IMR-90 (cell line): Measurements from ENCODE around the gene PEX5L. TPM values are rescaled to one million over a fixed set of nuclear protein-coding genes. Genes with fewer than 3 reads are reported as not detected.
"Not testable (repeated sequence)": the region's sequence is repeated elsewhere in the genome, so short reads cannot be mapped to it uniquely, and the experiment has no call there.

Experiments used
- ATAC-seq: fragments of 200-7000 bp; cut with Tn5 transposase; 2 replicates; pipeline ENCODE4 v1.9.1; 2020; ENCODE audit warnings: low read depth, mild to moderate bottlenecking, moderate library complexity
- BruUV-seq: library from RNA; stranded (reverse); fragments of 400-500 nt; replicated peaks from 2 replicates; lab custom pipeline; 2021; lab: Mats Ljungman, UMichigan
- CTCF ChIA-PET: fragments of 300-600 bp; formaldehyde crosslinking; extraction: SDS; loops from one replicate; lab custom pipeline; 2021; ENCODE audit warnings: antibody characterized with exemption; lab: Yijun Ruan, JAX
- POLR2A ChIA-PET: fragments of 300-600 bp; sonication (Branson Sonifier 250); formaldehyde crosslinking; loops from one replicate; lab custom pipeline; 2022; ENCODE audit warnings: antibody characterized with exemption; ENCODE audit not compliant: unreplicated experiment; lab: Charles Lee
- DNase-seq: peaks from one replicate; pipeline ENCODE4 v3.0.0; 2013
- H2AFZ ChIP-seq: replicated peaks from 2 replicates; pipeline ENCODE3; 2013; ENCODE audit warnings: low read length, mild to moderate bottlenecking; ENCODE audit not compliant: poor library complexity
- H2AK5ac ChIP-seq: 2 replicates; pipeline ENCODE4 v1.6.1; 2013; ENCODE audit warnings: low read depth, low read length, inconsistent platforms
- H2AK9ac ChIP-seq: replicated peaks from 2 replicates; pipeline ENCODE3; 2013; ENCODE audit warnings: mild to moderate bottlenecking, low read depth, low read length, moderate library complexity; ENCODE audit not compliant: poor library complexity
- H2BK120ac ChIP-seq: 2 replicates; pipeline ENCODE4 v1.6.1; 2013; ENCODE audit warnings: low read depth, low read length, inconsistent platforms
- H2BK15ac ChIP-seq: 3 replicates; pipeline ENCODE4 v1.6.1; 2013; ENCODE audit warnings: low read depth, low read length, inconsistent platforms
- H2BK20ac ChIP-seq: 2 replicates; pipeline ENCODE4 v1.6.1; 2013; ENCODE audit warnings: low read depth, mild to moderate bottlenecking, inconsistent platforms, low read length, moderate library complexity
- H2BK5ac ChIP-seq: 2 replicates; pipeline ENCODE4 v1.6.1; 2013; ENCODE audit warnings: mild to moderate bottlenecking, low read depth, low read length, inconsistent platforms; ENCODE audit not compliant: poor library complexity, severe bottlenecking
- H3K14ac ChIP-seq: replicated peaks from 2 replicates; pipeline ENCODE4 v1.6.1; 2013; ENCODE audit warnings: low read depth, low read length, inconsistent platforms
- H3K18ac ChIP-seq: 2 replicates; pipeline ENCODE4 v1.6.1; 2013; ENCODE audit warnings: low read depth, low read length, control low read depth
- H3K23ac ChIP-seq: 2 replicates; pipeline ENCODE4 v1.6.1; 2013; ENCODE audit warnings: low read depth, low read length, inconsistent platforms
- H3K27ac ChIP-seq: 2 replicates; pipeline ENCODE4 v1.5.1; 2013; ENCODE audit warnings: mild to moderate bottlenecking, control low read depth, low read length; ENCODE audit not compliant: insufficient read depth
- H3K27me3 ChIP-seq: 2 replicates; pipeline ENCODE4 v1.6.1; 2013; ENCODE audit warnings: low read length; ENCODE audit not compliant: control insufficient read depth, insufficient read depth
- H3K36me3 ChIP-seq: 2 replicates; pipeline ENCODE4 v1.6.1; 2013; ENCODE audit warnings: low read length, mixed read lengths; ENCODE audit not compliant: control insufficient read depth, insufficient read depth
- H3K4ac ChIP-seq: 2 replicates; pipeline ENCODE4 v1.6.1; 2013; ENCODE audit warnings: low read depth, low read length, inconsistent platforms
- H3K4me1 ChIP-seq: 2 replicates; pipeline ENCODE4 v1.6.1; 2013; ENCODE audit warnings: low read length, mixed read lengths; ENCODE audit not compliant: control insufficient read depth, insufficient read depth
- H3K4me2 ChIP-seq: 2 replicates; pipeline ENCODE4 v1.6.1; 2013; ENCODE audit warnings: low read depth, mild to moderate bottlenecking, control low read depth, low read length, moderate library complexity
- H3K4me3 ChIP-seq: 2 replicates; pipeline ENCODE4 v1.5.1; 2013; ENCODE audit warnings: low read depth, mild to moderate bottlenecking, control low read depth, low read length, moderate library complexity; ENCODE audit not compliant: insufficient read depth
- H3K56ac ChIP-seq: 2 replicates; pipeline ENCODE4 v1.6.1; 2013; ENCODE audit warnings: low read length, inconsistent platforms; ENCODE audit not compliant: insufficient read depth; ENCODE audit errors: extremely low read depth
- H3K79me1 ChIP-seq, 2 experiments: 2 replicates each; pipeline ENCODE4 v1.6.1; 2013; ENCODE audit warnings: low read length in 2 of 2, inconsistent platforms in 1 of 2, low read depth in 1 of 2
- H3K9ac ChIP-seq: 2 replicates; pipeline ENCODE4 v1.6.1; 2013; ENCODE audit warnings: low read depth, low read length, control low read depth
- H3K9me1 ChIP-seq: 2 replicates; pipeline ENCODE4 v1.6.1; 2013; ENCODE audit warnings: low read length, inconsistent platforms; ENCODE audit not compliant: insufficient read depth
- H3K9me3 ChIP-seq: 2 replicates; pipeline ENCODE4 v1.6.1; 2013; ENCODE audit warnings: low read length; ENCODE audit not compliant: control insufficient read depth, insufficient read depth
- H4K20me1 ChIP-seq: 2 replicates; pipeline ENCODE4 v1.6.1; 2013; ENCODE audit warnings: low read length, inconsistent platforms; ENCODE audit not compliant: insufficient read depth
- H4K5ac ChIP-seq: 2 replicates; pipeline ENCODE4 v1.6.1; 2013; ENCODE audit warnings: mild to moderate bottlenecking, low read depth, low read length, control low read depth
- H4K8ac ChIP-seq, 2 experiments: 2 replicates each; pipeline ENCODE4 v1.6.1; 2013; ENCODE audit warnings: low read depth in 2 of 2, low read length in 2 of 2, control low read depth in 1 of 2, inconsistent platforms in 1 of 2
- H4K91ac ChIP-seq: 2 replicates; pipeline ENCODE4 v1.6.1; 2013; ENCODE audit warnings: low read depth, low read length, inconsistent platforms; ENCODE audit not compliant: insufficient read depth
- WGBS, 2 experiments: methylation state at CpG; one replicate each; pipeline versions ENCODE4 v1.1.5 to v1.1.7; 2013; ENCODE audit warnings: missing lambda C conversion rate in 2 of 2; ENCODE audit not compliant: insufficient read length in 1 of 2; ENCODE audit errors: extremely low coverage in 2 of 2; 5-methylcytosine and 5-hydroxymethylcytosine counted together
- dilution Hi-C: fragments of 300-500 bp; cut with HindIII; formaldehyde crosslinking; loops from one replicate; pipeline ENCODE4 v1.14.3; 2018; ENCODE audit warnings: low sequenced_read_pairs; ENCODE audit not compliant: unreplicated experiment
- in situ Hi-C: fragments of 300-500 bp; cut with MboI; formaldehyde crosslinking; loops from 3 replicates; pipeline ENCODE4 v1.14.3; 2019; ENCODE audit warnings: low sequenced_read_pairs, inconsistent platforms, mixed read lengths
- intact Hi-C: fragments of 100-400 bp; cut with micrococcal nuclease; formaldehyde crosslinking; loops from 2 replicates; pipeline ENCODE4 v1.10.0; 2022
- polyA plus RNA-seq, 3 experiments: library from polyadenylated mRNA; depleted of rRNA; stranded (reverse); fragments of >200 nt; gene quantifications; 2 replicates each; pipeline ENCODE4 v1.2.3, GENCODE V29; 2012; ENCODE audit warnings: low replicate concordance in 1 of 3
- total RNA-seq: library from RNA; depleted of rRNA; stranded (reverse); fragments of >200 nt; gene quantifications from 2 replicates; pipeline ENCODE4 v1.2.3, GENCODE V29; 2012

The PEX5L gene
- total and polyA plus RNA-seq, 2 of the 4 experiments (the other 2 are of a cell fraction) = not detected

DNA sequence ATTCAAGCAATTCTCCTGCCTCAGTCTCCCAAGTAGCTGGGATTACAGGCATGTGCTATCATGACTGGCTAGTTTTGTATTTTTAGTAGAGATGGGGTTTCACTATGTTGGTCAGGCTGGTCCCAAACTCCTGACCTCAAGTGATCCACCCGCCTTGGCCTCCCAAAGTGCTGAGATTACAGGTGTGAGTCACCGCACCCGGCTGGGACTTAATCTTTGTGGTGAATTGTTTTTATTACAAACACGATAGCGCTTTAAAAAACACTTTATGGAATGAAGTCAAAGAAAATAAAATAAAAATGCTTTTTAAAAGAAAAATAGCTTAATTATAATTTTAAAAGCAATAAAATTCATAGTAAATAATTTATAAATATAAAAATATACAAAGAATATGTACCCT, 253.9 kb downstream of the PEX5L start:
- BruUV-seq, H4K91ac ChIP-seq, H3K27me3 ChIP-seq, H2BK20ac ChIP-seq, H3K56ac ChIP-seq, H3K14ac ChIP-seq, DNase-seq, H3K79me1 ChIP-seq, H3K18ac ChIP-seq, H2BK15ac ChIP-seq, H3K4me2 ChIP-seq, H4K20me1 ChIP-seq, H3K36me3 ChIP-seq, H3K4me3 ChIP-seq, H3K23ac ChIP-seq, dilution Hi-C loops, H3K9ac ChIP-seq, H4K8ac ChIP-seq, H2BK5ac ChIP-seq, intact Hi-C loops, H3K4ac ChIP-seq, H2AK5ac ChIP-seq, H4K5ac ChIP-seq, H2BK120ac ChIP-seq, H3K4me1 ChIP-seq, POLR2A ChIA-PET, H3K9me3 ChIP-seq, H3K9me1 ChIP-seq, H2AK9ac ChIP-seq, ATAC-seq, H3K27ac ChIP-seq, H2AFZ ChIP-seq, in situ Hi-C loops: not testable (repeated sequence)
- no CpG with 5 or more reads among the region's 5 CpGs for WGBS, 2 experiments
- CTCF ChIA-PET = interaction anchor here (0.5 kb wide), 1 partner anchor 87 kb away, joined by 3 read pairs; no protein-coding TSS in a partner anchor
